OCI-LY1 (cell line): ENCODE measurements around the gene BST1.
A peak's percentile ranks its signal among the peaks of the same experiment; 100 is the strongest.

ENCODE experiments used
- H2AFZ ChIP-seq: fragments of 200-600 bp; sonication (generic), shearing (Covaris generic); 2 replicates; pipeline ENCODE4 v1.6.0; 2014; ENCODE audit warnings: antibody characterized with exemption, mild to moderate bottlenecking, low read length
- H3F3A ChIP-seq: fragments of 200-600 bp; sonication (generic), shearing (Covaris generic); 2 replicates; pipeline ENCODE4 v1.6.0; 2014; ENCODE audit warnings: mild to moderate bottlenecking, antibody characterized with exemption, low read length, moderate library complexity; ENCODE audit not compliant: insufficient read depth
- H3K27ac ChIP-seq: fragments of 200-600 bp; sonication (generic); 2 replicates; pipeline ENCODE4 v1.5.1; 2014; ENCODE audit warnings: low read length, mixed run types, mild to moderate bottlenecking, low read depth; ENCODE audit not compliant: poor library complexity, severe bottlenecking
- H3K27me3 ChIP-seq: fragments of 200-600 bp; sonication (generic); 2 replicates; pipeline ENCODE4 v1.6.0; 2014; ENCODE audit warnings: antibody characterized with exemption, mild to moderate bottlenecking, low read length, moderate library complexity; ENCODE audit not compliant: insufficient read depth
- H3K36me3 ChIP-seq: fragments of 200-600 bp; sonication (generic); 2 replicates; pipeline ENCODE4 v1.6.1; 2014; ENCODE audit warnings: mild to moderate bottlenecking, antibody characterized with exemption, low read length, moderate library complexity, mixed read lengths; ENCODE audit not compliant: insufficient read depth
- H3K4me1 ChIP-seq: fragments of 200-600 bp; sonication (generic); 2 replicates; pipeline ENCODE4 v1.5.1; 2014; ENCODE audit warnings: mild to moderate bottlenecking, low read length, moderate library complexity; ENCODE audit not compliant: insufficient read depth, severe bottlenecking
- H3K4me2 ChIP-seq: fragments of 200-600 bp; sonication (generic), shearing (Covaris generic); 2 replicates; pipeline ENCODE4 v1.6.1; 2014; ENCODE audit warnings: low read length
- H3K4me3 ChIP-seq: fragments of 200-600 bp; sonication (generic); 2 replicates; pipeline ENCODE4 v1.5.1; 2014; ENCODE audit warnings: low read length, low read depth, mild to moderate bottlenecking, mixed read lengths; ENCODE audit not compliant: poor library complexity, severe bottlenecking
- H3K79me2 ChIP-seq: fragments of 200-600 bp; shearing (Covaris generic); 2 replicates; pipeline ENCODE4 v1.6.1; 2016; ENCODE audit warnings: mixed run types, low read length, mixed read lengths; ENCODE audit not compliant: insufficient read depth
- H3K9ac ChIP-seq: fragments of 200-600 bp; sonication (generic), shearing (Covaris generic); 2 replicates; pipeline ENCODE4 v1.6.1; 2014; ENCODE audit warnings: mild to moderate bottlenecking, low read length, mixed read lengths
- H3K9me2 ChIP-seq: fragments of 200-600 bp; sonication (generic), shearing (Covaris generic); 2 replicates; pipeline ENCODE4 v1.6.1; 2014; ENCODE audit warnings: low read depth, mild to moderate bottlenecking, low read length, mixed read lengths
- H3K9me3 ChIP-seq: fragments of 200-600 bp; shearing (Covaris generic); 2 replicates; pipeline ENCODE4 v1.6.1; 2014; ENCODE audit warnings: low read length, mixed read lengths
- H4K20me1 ChIP-seq: fragments of 200-600 bp; sonication (generic), shearing (Covaris generic); 2 replicates; pipeline ENCODE4 v1.6.0; 2016; ENCODE audit warnings: mild to moderate bottlenecking, low read length; ENCODE audit not compliant: insufficient read depth
- CTCF ChIP-seq: fragments of 200-600 bp; sonication (generic), shearing (Covaris generic); IDR thresholded peaks from 2 replicates; pipeline ENCODE4 v1.5.1; 2017; ENCODE audit warnings: mild to moderate bottlenecking, antibody characterized with exemption, low read length, moderate library complexity, mixed read lengths
- EZH2 ChIP-seq: fragments of 200-600 bp; sonication (generic), shearing (Covaris generic); IDR thresholded peaks from 2 replicates; pipeline ENCODE4 v1.8.0; 2017; ENCODE audit warnings: borderline replicate concordance, mixed run types, mild to moderate bottlenecking, antibody characterized with exemption, low read length, moderate library complexity, mixed read lengths

Gene BST1

GRCh38 chr4:15673337-15673736 lies 29.5 kb upstream of the BST1 start:
- no peak overlapping the region for H3K9ac ChIP-seq
- H3K27ac ChIP-seq = no peak overlapping the region
- TF ChIP-seq EZH2 (no peak), CTCF (no peak)
- no peak overlapping the region for H3K4me3 ChIP-seq
- no peaks in the 10 kb centered on the region for H3K27me3 ChIP-seq
- H3K9me2 ChIP-seq = no peaks in the 10 kb centered on the region
- no peak overlapping the region for H3K4me2 ChIP-seq
- H3K4me1 ChIP-seq = peaks cover 37% of the 10 kb centered on the region
- no peaks in the 10 kb centered on the region for H3K36me3 ChIP-seq
- peaks cover 16% of the 10 kb centered on the region for H3K79me2 ChIP-seq
- H3F3A ChIP-seq = no peaks in the 10 kb centered on the region
- no peaks in the 10 kb centered on the region for H3K9me3 ChIP-seq
- H2AFZ ChIP-seq = no peak overlapping the region
- no peaks in the 10 kb centered on the region for H4K20me1 ChIP-seq

- Histone ChIP-seq H3K4me3 (no peak overlapping the region), H3K36me3 (no peaks in the 10 kb centered on the region), H3K9me2 (no peaks in the 10 kb centered on the region), H3K4me2 (no peak overlapping the region), H4K20me1 (no peaks in the 10 kb centered on the region), H3K4me1 (peaks cover 42% of the 10 kb centered on the region), H3K9me3 (no peaks in the 10 kb centered on the region), H3K9ac (no peak overlapping the region), H3K79me2 (peaks cover 21% of the 10 kb centered on the region), H3F3A (no peaks in the 10 kb centered on the region), H2AFZ (no peak overlapping the region), H3K27ac (no peak overlapping the region), H3K27me3 (no peaks in the 10 kb centered on the region)
- TF ChIP-seq CTCF (no peak), EZH2 (no peak)
Observed at GRCh38 chr4:15674046-15674445, 28.8 kb upstream of the BST1 start.

- peak overlapping the region; percentile 66 for H3K27ac ChIP-seq
- H3K36me3 ChIP-seq = no peaks in the 10 kb centered on the region
- TF ChIP-seq CTCF (no peak), EZH2 (no peak)
- H3F3A ChIP-seq = no peaks in the 10 kb centered on the region
- H3K9me2 ChIP-seq = no peaks in the 10 kb centered on the region
- H3K4me2 ChIP-seq = peak overlapping the region; percentile 46
- H3K4me3 ChIP-seq = no peak overlapping the region
- H4K20me1 ChIP-seq = no peaks in the 10 kb centered on the region
- no peak overlapping the region for H3K9ac ChIP-seq
- H3K79me2 ChIP-seq = peaks cover 28% of the 10 kb centered on the region
- no peak overlapping the region for H2AFZ ChIP-seq
- H3K27me3 ChIP-seq = no peaks in the 10 kb centered on the region
- H3K9me3 ChIP-seq = no peaks in the 10 kb centered on the region
- peaks cover 49% of the 10 kb centered on the region for H3K4me1 ChIP-seq
Observed at GRCh38 chr4:15674926-15675325, 27.9 kb upstream of the BST1 start.
